GM21619 (cell line): ENCODE measurements around the gene MRGPRX3.

Source experiments
- ATAC-seq: cut with Tn5 transposase; IDR thresholded peaks from one replicate; pipeline ENCODE4 v1.9.1; 2021; ENCODE audit not compliant: unreplicated experiment

The MRGPRX3 gene

DNA sequence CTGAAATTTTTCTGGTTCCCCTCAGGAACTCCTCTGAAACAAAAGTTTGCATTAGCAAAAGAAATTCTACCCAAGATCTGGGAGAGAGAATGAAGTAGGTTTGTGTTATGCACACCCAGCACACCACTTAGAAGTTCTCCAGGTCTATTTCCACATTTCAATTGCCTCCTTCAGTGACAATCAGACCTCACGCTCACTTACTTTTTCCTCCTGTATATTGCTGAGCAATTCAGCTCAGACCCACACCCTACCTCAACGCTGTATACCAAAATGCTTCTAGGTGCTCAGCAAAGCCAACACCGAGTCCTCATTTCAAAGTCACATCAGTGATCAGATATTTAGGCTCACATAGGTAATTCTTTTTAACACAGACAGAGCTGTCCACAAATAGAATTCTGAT, 19.2 kb downstream of the MRGPRX3 start:
- no peak for ATAC-seq

DNA sequence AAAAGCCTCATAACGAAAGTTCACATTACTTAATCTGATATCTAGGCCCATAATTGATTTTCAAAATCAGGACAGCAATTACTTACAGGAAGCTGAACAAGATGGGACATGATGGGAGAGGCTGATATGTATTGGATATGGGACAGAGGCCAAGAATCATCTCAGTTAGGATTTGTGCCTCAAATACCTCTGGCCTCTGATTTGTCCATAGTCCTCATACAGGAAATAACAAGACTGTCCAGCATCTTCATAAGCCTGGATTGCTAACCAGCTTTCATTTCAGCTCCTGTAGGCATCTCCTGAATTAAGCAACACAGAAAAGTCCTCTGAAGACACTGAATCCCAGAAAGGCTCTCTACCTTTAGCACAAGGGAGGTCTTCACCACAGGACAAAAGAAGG, 36.0 kb downstream of the MRGPRX3 start:
- ATAC-seq, result no peak

DNA sequence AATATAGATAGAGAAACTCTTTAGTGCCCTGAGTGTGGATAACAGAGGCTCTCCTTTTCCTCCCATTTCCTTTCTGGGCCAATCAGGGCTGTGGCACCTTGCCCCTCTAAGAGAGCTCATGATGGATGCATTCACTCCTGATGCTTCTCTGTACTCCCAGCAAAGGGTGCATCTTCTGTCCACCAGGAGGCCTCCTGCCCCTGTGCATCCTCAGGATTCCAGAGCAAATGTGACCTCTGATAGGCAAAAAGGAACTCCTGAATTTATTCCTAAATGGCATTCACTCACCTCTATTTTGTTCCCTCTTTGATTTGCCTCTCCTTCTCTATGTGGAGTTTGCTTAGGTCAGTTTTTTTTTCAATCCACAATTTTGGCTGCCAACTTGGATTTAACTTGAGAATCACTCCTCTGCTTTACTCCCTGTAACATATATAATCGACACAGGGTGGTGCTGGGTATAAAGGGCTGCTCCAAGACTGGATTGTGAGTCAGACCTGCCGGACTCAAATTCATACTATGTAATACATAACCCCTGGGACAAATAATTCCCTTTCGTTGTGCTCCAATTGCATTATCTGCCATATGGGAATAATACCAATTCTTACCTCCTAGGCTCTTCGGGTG, 39.1 kb downstream of the MRGPRX3 start:
- no peak for ATAC-seq

DNA sequence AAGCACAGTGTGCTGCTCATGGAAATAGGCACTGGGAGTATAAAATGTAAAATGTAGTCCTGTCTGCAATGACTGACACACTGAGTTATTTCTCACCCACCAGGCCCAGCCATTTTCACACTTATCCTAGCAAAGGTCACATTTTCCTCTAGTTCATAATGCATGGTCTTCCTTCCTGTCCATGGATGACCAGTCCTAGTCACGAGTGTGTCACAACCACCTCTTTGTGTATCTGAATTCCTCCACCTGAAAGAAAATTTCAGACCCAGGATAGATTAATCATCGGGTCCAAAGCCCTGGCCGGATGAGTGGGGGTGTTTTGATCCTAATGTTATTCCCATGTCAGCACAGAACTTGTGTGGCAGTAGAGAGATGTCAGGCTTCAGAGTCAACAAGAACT, 40.3 kb downstream of the MRGPRX3 start, which contains the start of gene MRGPRX4:
TSS of gene MRGPRX4 (plus strand) at position 172 of the 400 bp plus-strand sequence. CDS start 420 bp downstream, outside the sequence.
- no peak for ATAC-seq

DNA sequence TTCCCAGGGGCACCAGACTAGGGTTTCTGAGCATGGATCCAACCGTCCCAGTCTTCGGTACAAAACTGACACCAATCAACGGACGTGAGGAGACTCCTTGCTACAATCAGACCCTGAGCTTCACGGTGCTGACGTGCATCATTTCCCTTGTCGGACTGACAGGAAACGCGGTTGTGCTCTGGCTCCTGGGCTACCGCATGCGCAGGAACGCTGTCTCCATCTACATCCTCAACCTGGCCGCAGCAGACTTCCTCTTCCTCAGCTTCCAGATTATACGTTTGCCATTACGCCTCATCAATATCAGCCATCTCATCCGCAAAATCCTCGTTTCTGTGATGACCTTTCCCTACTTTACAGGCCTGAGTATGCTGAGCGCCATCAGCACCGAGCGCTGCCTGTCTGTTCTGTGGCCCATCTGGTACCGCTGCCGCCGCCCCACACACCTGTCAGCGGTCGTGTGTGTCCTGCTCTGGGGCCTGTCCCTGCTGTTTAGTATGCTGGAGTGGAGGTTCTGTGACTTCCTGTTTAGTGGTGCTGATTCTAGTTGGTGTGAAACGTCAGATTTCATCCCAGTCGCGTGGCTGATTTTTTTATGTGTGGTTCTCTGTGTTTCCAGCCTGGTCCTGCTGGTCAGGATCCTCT, 41.0 kb downstream of the MRGPRX3 start:
- ATAC-seq, result no peak
